Activated gamma-delta T cell (primary cell): ENCODE data around the gene BEX2.
A peak's percentile ranks its signal among the peaks of the same experiment; 100 is the strongest.
"Not testable (repeated sequence)": the region's sequence is repeated elsewhere in the genome, so short reads cannot be mapped to it uniquely, and the experiment has no call there.

Source experiments
- DNase-seq: peaks from one replicate; lab custom pipeline; 2025; lab: John Stamatoyannopoulos, UW
- total RNA-seq, 2 donors: gene quantifications; one replicate each; lab custom pipeline; 2026; lab: John Stamatoyannopoulos, UW

The BEX2 gene
- total RNA-seq: 15.1 to 20.0 reads per million in 2 donors

- DNase-seq: peak; percentile 58
These were observed at the start of gene BEX2 for GRCh38 chrX:103310555-103311398. Gene BEX2 (minus strand): TSS chrX:103310990. CDS start chrX:103309976, 1,014 bp downstream.

- no peak for DNase-seq
These were observed 49.3 kb upstream of the BEX2 start for GRCh38 chrX:103360092-103360491.

DNA sequence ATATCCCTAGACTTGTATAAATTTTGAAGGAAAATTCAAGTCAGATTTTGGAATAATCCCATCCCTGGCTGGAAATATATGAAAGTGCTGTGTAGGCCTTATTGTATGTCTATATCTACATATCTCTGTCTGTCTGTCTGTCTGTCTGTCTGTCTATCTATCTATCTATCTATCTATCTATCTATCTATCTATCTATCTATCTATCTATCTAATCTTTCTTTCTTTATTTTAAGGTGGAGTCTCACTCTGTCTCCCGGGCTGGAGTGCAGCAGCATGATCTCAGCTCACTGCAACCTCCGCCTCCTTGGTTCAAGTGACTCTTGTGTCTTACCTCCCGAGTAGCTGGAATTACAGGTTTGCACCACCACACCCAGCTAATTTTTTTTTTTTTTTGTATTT is 48.8 kb upstream of the BEX2 start:
- not testable (repeated sequence) for DNase-seq

DNA sequence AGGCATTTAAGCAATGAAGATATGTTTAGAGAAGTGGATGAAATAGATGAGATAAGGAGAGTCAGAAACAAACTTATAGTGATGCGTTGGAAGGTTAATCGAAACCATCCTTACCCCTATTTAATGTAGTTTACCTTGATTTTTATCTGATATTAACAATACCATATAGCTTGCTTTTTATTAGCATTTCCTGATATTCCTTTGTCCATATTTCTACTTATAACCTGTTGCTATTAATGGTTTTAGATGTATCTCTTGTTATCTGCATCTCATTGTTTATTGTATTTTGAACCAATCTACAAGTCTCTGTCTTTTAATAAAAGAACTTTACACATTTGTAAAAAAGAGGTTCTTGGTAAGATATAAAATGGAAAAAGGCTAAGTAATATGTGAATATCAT is 47.1 kb upstream of the BEX2 start:
- DNase-seq: no peak

DNA sequence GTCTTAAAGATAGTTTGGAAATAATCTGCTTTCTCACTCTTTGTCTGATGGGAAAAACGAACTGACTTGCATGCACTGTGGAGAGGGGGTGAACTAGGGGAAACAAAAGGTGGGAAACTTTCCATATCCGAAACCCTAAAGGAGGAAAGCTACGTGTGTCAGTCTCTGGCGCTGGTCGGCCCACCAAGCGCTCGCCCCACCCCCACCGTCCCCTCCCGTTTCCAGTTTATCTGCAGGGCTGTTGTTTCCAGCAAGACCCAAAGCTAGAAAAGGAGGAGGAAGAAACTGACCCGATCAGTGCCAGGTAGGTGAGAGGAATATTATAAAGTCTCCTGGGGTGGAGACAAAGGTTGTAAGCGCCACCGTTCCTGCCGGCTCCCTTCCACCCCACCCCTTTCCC is 46.1 kb upstream of the BEX2 start:
- DNase-seq: no peak

DNA sequence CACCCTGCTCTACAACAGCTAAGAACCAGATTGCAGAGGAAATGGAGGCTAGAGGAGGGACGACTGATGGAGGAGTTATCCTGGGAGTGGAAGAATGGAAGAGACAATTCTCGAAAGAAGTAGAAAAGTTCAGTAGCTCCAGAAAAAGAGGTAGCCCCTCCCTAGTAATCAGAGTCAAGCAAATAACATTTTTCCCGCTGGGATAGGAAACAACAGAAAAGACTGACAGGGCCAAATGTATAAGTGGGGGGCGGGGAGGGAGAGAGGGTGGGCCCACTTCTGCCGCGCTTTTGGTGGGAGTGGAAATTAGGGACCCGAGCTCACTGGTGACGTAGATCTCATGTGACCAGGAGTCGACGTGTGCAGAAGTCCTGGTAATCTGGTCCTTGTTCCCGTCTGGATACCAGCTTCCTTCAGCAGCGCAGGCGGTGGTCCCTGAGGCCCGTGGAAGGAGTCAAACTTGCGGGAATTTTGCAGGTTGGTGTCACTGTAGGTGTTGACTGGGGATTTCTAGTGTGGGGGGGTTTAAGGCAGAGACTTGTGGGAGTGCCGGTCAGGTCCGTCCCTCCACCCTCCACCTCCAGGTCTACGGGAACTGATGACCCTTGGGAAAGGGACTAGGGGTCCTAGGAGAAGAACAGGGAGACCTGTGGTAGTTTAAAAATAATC is 45.5 kb upstream of the BEX2 start, which contains the start of gene TCEAL9:
Gene TCEAL9, plus strand, starts transcription at position 377 of the 669 bp plus-strand sequence. CDS start 1,179 bp downstream, outside the sequence.
- no peak for DNase-seq

DNA sequence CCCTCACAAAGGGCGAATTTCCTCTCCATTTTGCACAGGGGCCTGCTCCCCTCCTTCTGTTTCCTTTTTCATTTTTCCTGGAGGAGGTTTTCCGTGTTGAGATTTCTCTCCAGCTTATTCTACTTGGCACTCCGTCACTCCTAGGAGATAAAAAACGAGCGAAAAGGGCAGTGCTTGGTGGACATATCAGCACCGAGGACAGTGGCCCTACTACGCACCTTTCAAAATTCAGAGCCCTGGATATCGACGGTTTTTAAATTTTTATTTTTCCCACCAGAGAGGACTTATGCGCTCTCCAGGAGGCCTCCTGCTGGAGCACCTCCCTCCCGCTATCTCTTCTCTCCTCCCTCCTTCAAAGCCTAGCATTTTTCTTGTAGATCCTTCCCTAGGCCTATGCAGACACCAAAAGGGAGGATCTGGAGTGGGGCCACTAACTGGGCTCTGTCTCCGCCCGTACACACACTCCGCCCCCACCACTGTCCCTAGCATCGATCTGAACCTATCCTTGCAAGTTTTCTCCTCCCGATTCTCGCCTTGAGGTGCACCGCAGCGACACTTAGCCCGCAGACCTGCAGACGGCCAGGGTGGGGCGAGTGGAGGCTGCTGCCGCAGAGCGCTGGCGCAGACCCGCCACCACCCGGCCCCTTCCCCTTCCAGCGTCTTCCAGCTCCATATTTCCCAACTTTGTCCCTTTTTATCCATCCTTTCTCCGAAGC is 37.0 kb upstream of the BEX2 start:
- no peak for DNase-seq

DNA sequence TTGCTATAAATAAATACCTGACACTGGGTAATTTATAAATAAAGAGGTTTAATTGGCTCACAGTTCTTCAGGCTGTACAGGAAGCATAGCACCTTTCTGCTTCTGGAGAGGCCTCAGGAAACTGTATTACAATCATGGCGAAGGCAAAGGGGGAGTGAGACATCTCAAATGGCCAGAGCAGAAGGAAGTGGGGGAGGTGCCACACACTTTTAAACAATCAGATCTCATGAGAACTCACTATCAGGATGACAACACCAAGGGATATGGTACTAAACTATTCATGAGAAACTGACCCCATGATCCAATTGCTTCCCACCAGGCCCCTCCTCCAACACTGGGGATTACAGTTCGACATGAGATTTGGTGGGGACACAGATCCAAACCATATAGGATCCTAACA is 33.8 kb upstream of the BEX2 start:
- DNase-seq: no peak

DNA sequence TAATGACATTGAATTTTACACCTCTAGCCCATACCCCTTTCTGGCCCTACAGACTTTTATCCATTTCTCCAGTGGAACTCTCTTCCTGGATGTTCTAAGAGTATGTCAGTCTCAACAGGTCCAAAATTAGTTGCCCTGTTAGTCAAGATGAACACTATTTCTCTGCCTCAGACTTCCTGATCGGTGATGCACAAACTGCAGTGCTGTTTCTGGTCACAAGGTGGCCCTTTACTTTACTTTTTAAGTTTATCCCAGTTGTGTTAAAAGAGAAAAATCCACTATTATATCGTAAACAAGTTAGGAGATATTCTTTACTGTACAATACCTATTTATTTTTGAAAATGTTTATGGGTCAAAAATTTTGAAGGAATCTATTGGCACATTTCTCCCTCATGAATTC is 32.3 kb upstream of the BEX2 start:
- DNase-seq: no peak

- DNase-seq: no peak
These were observed 27.9 kb upstream of the BEX2 start for GRCh38 chrX:103338663-103339062.

DNA sequence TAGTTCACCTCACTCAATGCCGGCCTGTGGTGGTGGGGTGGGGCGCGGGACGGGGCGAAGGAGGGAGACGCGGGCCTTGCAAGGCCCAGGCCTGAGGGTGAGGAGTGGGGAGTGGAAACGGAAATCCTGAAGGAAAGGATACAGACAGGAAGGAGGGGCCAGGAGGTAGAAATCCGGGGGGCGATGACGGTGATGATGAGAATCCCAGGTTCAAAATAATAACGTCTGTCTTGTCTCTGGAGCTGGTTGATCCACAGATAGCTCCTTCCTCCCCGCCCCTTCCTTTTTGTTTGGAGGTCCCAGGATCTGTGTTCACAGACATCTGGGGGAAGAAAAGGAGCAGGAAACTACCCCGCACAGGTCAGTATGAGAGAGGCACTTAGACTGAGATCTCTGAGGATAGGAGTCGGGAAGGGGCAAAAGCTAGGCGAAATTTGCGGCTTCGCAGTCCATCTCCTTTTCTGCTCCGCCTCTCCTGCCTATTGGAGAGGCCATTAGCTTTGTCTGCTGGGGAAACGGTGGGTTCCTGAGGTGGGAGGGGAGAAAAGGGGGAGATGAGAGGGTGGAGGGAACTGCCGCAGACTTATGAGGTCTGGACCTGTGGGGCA is 20.0 kb upstream of the BEX2 start:
- no peak for DNase-seq

DNA sequence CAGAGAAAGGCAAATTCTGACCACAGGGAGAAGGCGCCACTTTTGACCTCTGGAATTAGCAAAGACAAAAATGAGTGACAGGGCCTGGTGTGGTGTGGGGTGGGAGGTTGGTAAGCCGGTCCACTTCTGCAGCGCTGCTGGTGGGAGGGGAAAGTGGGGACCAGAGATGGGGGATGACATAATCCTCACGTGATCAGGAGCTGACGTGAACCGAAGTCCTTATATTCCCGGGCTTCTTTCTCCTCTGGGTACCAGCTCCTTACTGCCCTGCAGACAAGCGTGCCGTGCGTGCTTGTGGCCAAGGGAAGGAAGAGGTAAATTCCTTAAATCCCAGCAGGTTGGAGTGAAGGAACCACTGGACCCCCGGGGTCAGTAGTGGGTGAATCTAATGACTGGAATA is 19.2 kb upstream of the BEX2 start, which contains the start of gene TCEAL7:
Gene TCEAL7, plus strand, starts transcription at position 249 of the 400 bp plus-strand sequence. CDS start 1,165 bp downstream, outside the sequence.
- DNase-seq: no peak

- DNase-seq: no peak
These were observed 600 bp upstream of the BEX2 start for GRCh38 chrX:103311399-103311780.

DNA sequence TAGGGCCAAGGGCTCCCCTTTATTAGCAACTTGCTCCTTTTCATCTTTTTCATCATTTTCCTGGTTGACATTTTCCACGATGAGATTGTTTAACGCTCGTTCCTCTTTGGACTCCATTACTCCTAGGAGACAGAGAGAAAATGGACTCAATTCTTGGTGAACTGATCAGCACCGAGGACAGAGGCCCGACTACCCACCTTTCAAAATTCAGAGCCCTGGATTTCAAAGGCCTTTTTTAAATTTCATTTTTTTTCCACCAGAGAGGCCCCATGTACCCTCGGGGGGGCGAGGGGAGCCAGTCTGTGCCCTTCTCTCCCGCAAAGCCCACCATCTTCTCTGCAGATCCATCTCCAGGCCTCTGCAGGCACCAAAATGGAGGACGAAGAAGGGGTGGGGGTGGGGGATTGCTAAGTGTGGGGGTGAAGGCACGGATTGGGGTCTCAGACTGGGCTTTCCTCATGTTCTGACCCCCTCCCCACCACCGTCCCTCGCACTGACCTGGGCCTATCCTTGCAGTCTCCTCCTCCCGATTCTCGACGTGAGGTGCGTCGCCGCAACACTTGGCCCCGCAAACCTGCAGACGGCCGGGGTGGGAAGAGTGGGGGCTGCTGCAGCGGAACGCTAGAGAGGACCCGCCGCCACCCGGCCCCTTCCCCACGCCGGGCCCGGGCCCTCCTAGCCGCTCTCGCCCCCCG is 783 bp downstream of the BEX2 start:
- peak; percentile 13 for DNase-seq

DNA sequence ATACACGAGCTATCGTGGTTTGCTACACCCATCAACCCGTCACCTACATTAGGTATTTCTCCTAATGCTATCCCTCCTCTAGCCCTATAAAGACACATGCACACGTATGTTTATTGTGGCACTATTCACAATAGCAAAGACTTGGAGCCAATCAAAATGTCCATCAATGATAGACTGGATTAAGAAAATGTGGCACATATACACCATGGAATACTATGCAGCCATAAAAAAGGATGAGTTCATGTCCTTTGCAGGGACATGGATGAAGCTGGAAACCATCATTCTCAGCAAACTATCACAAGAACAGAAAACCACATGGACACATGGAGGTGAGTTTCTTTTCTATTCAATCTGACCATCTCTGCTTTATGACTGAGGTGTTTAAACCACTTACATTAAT is 5.1 kb downstream of the BEX2 start:
- not testable (repeated sequence) for DNase-seq

DNA sequence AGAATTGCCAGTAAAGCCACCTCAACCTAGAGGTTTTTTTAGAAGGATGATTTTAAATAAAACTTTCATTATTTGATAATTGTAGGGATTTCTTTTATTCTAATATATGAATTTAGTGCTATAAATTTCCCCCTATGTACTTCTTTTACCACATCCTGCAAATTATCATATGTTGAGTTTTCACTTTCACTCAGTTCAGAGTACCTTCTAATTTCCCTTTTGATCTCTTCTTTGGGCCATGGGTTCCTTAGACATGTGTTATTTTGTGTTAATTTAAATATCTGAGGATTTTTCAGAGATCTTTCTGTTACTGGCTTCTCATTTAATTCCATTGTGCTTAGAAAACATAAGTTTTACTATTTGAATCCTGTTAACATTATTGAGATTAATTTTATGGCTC is 6.1 kb downstream of the BEX2 start:
- no peak for DNase-seq

DNA sequence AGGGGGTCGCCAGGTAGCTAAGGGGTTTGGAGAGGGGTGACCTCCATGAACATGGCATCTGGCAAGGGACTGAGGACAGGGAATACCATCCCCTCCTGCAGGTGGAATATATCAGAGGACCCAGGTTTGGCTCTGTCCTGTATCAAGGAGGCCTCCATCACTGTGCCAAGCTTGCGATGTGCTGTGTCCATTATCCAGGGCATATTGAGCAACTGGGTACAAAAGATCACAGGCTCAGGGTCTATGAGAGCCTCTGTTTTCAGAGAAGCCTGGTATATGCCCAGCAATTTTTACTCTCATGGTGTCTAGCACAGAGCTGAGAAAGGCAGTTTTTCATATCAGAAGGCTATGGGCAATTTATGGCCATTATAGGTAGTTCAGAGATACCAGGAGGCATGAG is 17.7 kb downstream of the BEX2 start:
- DNase-seq: no peak

- DNase-seq: no peak
These were observed 31.2 kb downstream of the BEX2 start for GRCh38 chrX:103279624-103280023.

DNA sequence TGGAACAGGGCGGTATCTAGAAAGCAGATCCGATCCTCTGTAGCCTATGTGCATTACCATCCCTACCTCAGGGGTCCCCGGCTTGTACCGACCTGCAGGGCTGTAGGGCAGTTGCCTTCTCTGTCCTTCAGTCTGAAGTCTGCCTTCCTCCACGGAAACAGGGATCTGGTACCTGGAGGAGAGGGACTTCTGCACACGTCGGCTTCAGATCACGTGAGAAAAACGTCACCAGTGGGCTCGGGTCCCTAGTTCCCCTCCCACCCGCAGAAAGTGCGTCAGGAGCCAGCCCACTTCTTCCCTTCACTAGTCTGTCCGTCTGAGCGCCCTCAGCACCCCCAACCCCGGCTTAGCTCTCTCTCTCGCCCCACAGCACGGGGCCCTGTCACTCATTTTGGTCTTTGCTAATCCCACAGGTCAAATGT is 34.2 kb downstream of the BEX2 start, which contains the start of gene TCEAL5:
Gene TCEAL5, minus strand, starts transcription at position 170 of the 422 bp plus-strand sequence. CDS start 2,187 bp downstream, outside the sequence.
- no peak for DNase-seq

DNA sequence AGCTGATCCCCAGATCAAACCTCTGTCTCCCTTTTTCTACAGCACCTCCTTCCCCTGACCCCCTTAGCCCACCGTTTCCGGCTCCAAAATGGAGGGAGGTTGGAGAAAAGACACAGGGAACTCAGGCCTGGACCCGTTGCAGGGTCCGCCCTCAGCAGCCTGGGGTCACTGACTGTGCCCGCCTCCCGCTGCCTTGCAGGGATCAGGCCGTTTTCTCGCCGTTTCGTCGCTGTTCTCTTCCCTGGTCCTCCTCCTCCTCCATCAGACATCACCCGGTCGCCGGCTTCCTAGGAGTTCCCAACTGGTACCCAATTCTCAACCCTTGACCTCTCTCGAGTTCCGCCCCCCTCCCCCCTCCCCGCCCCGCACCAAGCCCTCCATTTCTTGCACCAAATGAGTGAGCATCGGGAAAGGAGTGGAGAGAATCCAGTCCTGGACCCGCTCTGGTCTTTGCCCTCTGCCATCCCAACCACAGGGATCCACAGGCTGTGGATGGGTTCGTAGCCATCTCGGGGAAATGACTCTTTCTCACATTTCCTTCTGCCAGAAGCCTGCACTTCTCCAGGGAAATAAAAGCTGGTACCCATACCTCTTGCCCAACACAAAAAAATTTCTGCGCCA is 34.7 kb downstream of the BEX2 start:
- DNase-seq: no peak

DNA sequence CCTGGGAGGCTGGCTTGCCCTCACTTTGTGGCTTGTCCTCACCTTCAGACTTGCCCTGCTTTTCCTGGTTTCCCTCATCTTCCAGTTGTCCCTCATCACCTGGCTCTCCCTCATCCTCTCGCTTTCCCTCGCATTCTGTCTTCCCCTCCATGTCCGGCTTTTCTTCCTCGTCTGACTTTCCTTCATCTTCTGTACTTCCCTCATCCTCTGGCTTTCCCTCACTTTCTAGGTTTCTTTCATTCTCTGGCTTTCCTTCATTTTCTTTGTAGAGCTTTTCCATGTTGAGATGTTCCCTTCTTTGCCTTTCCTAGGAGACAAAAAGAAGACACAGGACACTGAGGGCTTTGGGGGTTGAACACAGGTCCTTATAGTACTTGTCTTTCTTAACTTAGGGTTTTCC is 36.5 kb downstream of the BEX2 start:
- DNase-seq: no peak
